Endothelial cell of umbilical vein (primary cell): Measurements from ENCODE around the gene QRFPR. TPM values are rescaled to one million over a fixed set of nuclear protein-coding genes. Genes with fewer than 3 reads are reported as not detected.

ENCODE experiments used
- BruUV-seq: library from RNA; stranded (reverse); fragments of 400-500 nt; replicated peaks from 2 replicates; lab custom pipeline; 2021; lab: Mats Ljungman, UMichigan
- CTCF ChIA-PET: fragments of 300-600, 350-600 bp; sonication (Branson Sonifier 250); formaldehyde crosslinking; loops from one replicate; lab custom pipeline; 2021; ENCODE audit warnings: antibody characterized with exemption, inconsistent platforms; lab: Charles Lee
- POLR2A ChIA-PET: fragments of 300-600, 350-600 bp; sonication (Branson Sonifier 250); formaldehyde crosslinking; loops from one replicate; lab custom pipeline; 2021; ENCODE audit warnings: antibody characterized with exemption, inconsistent platforms; lab: Charles Lee
- DNase-seq: peaks from one replicate; pipeline ENCODE4 v3.0.0-alpha.2; 2011; ENCODE audit warnings: low read depth, low spot score
- FAIRE-seq: peaks from 2 replicates; lab custom pipeline; 2011; peaks lifted over from hg19 to GRCh38; lab: Jason Lieb, UNC
- H2AFZ ChIP-seq: 2 replicates; pipeline ENCODE4 v1.6.0; 2012; ENCODE audit warnings: low read depth, low read length, control low read depth, inconsistent platforms
- H3K27ac ChIP-seq: 2 replicates; pipeline ENCODE4 v1.5.1; 2011; ENCODE audit warnings: low read depth, mild to moderate bottlenecking, control low read depth, low read length, moderate library complexity; ENCODE audit not compliant: insufficient read depth
- H3K27me3 ChIP-seq, 2 experiments: 2 replicates each; pipeline versions ENCODE4 v1.6.0 to v1.6.1; 2011; ENCODE audit warnings: low read length in 2 of 2, mixed read lengths in 1 of 2; ENCODE audit not compliant: control insufficient read depth in 2 of 2, insufficient read depth in 2 of 2
- H3K36me3 ChIP-seq, 2 experiments: 2 replicates in 1 of 2; 3 replicates in 1 of 2; pipeline ENCODE4 v1.5.1; 2011; ENCODE audit warnings: low read length in 2 of 2, mild to moderate bottlenecking in 1 of 2, moderate library complexity in 1 of 2; ENCODE audit not compliant: control insufficient read depth in 2 of 2, insufficient read depth in 2 of 2; ENCODE audit errors: extremely low read depth in 1 of 2
- H3K4me1 ChIP-seq: 3 replicates; pipeline ENCODE4 v1.5.1; 2011; ENCODE audit warnings: mild to moderate bottlenecking, low read length; ENCODE audit not compliant: control insufficient read depth, insufficient read depth; ENCODE audit errors: extremely low read depth
- H3K4me2 ChIP-seq: 2 replicates; pipeline ENCODE4 v1.6.1; 2011; ENCODE audit warnings: low read length, control low read depth, mixed read lengths; ENCODE audit not compliant: insufficient read depth
- H3K4me3 ChIP-seq, 3 experiments: fragments of 200-600 bp in 1 of 3; sonication (generic), shearing (Covaris generic) in 1 of 3; replicated peaks in 1 of 3; 2 replicates each; pipeline ENCODE4 v1.5.1; 2011 to 2016; ENCODE audit warnings: control low read depth in 3 of 3, low read length in 3 of 3, mild to moderate bottlenecking in 2 of 3, inconsistent platforms in 1 of 3, low read depth in 1 of 3, moderate library complexity in 1 of 3; ENCODE audit not compliant: insufficient read depth in 1 of 3
- H3K79me2 ChIP-seq: 2 replicates; pipeline ENCODE4 v1.6.0; 2012; ENCODE audit warnings: low read length, inconsistent platforms; ENCODE audit not compliant: control insufficient read depth, insufficient read depth
- H3K9ac ChIP-seq: replicated peaks from 2 replicates; pipeline ENCODE3; 2011; ENCODE audit warnings: low read length, control low read depth; ENCODE audit not compliant: insufficient read depth; ENCODE audit errors: extremely low read depth
- H3K9me1 ChIP-seq: replicated peaks from 3 replicates; pipeline ENCODE4 v1.6.0; 2011; ENCODE audit warnings: mild to moderate bottlenecking, low read length; ENCODE audit not compliant: control insufficient read depth, insufficient read depth; ENCODE audit errors: extremely low read depth
- H3K9me3 ChIP-seq: replicated peaks from 2 replicates; pipeline ENCODE4 v1.5.1; 2012; ENCODE audit warnings: low read length, inconsistent platforms; ENCODE audit not compliant: control insufficient read depth, insufficient read depth
- H4K20me1 ChIP-seq: replicated peaks from 2 replicates; pipeline ENCODE3; 2011; ENCODE audit warnings: mild to moderate bottlenecking, low read length; ENCODE audit not compliant: control insufficient read depth, insufficient read depth; ENCODE audit errors: extremely low read depth
- EZH2 ChIP-seq: IDR thresholded peaks from 2 replicates; pipeline ENCODE4 v1.6.1; 2012; ENCODE audit warnings: borderline replicate concordance, low read depth, mild to moderate bottlenecking, moderate library complexity, low read length, inconsistent platforms; ENCODE audit not compliant: severe bottlenecking
- FOS ChIP-seq: IDR thresholded peaks from 2 replicates; pipeline ENCODE4 v1.6.1; 2011; ENCODE audit warnings: mild to moderate bottlenecking, low read length, moderate library complexity, borderline replicate concordance; ENCODE audit not compliant: insufficient read depth
- GATA2 ChIP-seq: IDR thresholded peaks from 2 replicates; pipeline ENCODE4 v1.7.0; 2011; ENCODE audit warnings: low read depth, mild to moderate bottlenecking, moderate library complexity, mixed read lengths, low read length; ENCODE audit not compliant: insufficient read length, insufficient read depth
- JUN ChIP-seq: IDR thresholded peaks from 2 replicates; pipeline ENCODE4 v1.6.1; 2011; ENCODE audit warnings: borderline replicate concordance, low read depth; ENCODE audit not compliant: insufficient read length, insufficient read depth
- MAX ChIP-seq: IDR thresholded peaks from 2 replicates; pipeline ENCODE4 v1.6.1; 2011; ENCODE audit not compliant: insufficient read depth, insufficient read length
- MYC ChIP-seq: IDR thresholded peaks from one replicate; pipeline ENCODE4 v1.6.1; 2011; ENCODE audit warnings: mild to moderate bottlenecking, low read depth, low read length
- POLR2A ChIP-seq: IDR thresholded peaks from 2 replicates; pipeline ENCODE4 v1.6.1; 2012; ENCODE audit warnings: low read depth, mild to moderate bottlenecking, control low read depth, low read length
- POLR2AphosphoS5 ChIP-seq: IDR thresholded peaks from 2 replicates; pipeline ENCODE4 v1.6.1; 2012; ENCODE audit warnings: low read depth, mild to moderate bottlenecking, control low read depth, low read length, moderate library complexity; ENCODE audit not compliant: insufficient read depth
- dilution Hi-C: fragments of 300-500 bp; cut with MboI; formaldehyde crosslinking; loops from one replicate; pipeline ENCODE4 v1.15.0; 2019; ENCODE audit warnings: low sequenced_read_pairs; ENCODE audit not compliant: extremely low pct_ligation_motif_present
- intact Hi-C: fragments of 100-400 bp; cut with micrococcal nuclease; formaldehyde crosslinking; loops from one replicate; pipeline ENCODE4 v1.10.0; 2022
- polyA plus RNA-seq, 4 experiments: library from polyadenylated mRNA; depleted of rRNA in 3 of 4; stranded (reverse) in 3 of 4; unstranded in 1 of 4; fragments of >200 nt; gene quantifications; 2 replicates each; pipeline versions ENCODE4 v1.2.1 to v1.2.3, GENCODE V29; 2011 to 2012; ENCODE audit warnings: missing spikeins in 1 of 4
- total RNA-seq: library from RNA; stranded (reverse); gene quantifications from 2 replicates; pipeline ENCODE4 v1.2.3, GENCODE V29; 2021
- TF ChIP-seq, protein P1 (sequence below), 2 donors: IDR thresholded peaks; 1 replicate in 1 of 2; 2 replicates in 1 of 2; pipeline ENCODE4 v1.5.1; 2011; ENCODE audit warnings: low read length in 2 of 2, mild to moderate bottlenecking in 2 of 2, moderate library complexity in 2 of 2, control low read depth in 1 of 2, inconsistent platforms in 1 of 2, low read depth in 1 of 2; ENCODE audit not compliant: insufficient read depth in 1 of 2; ENCODE audit errors: extremely low read depth in 1 of 2

Gene QRFPR
- total and polyA plus RNA-seq, 2 donors (not counting 3 experiments of a cell fraction or from before 2014, with no cell fraction given): not detected

- FAIRE-seq: no peak
- intact Hi-C loops: no loop called here
These were observed 100.4 kb downstream of the QRFPR start for GRCh38 chr4:121280425-121280824.

DNA sequence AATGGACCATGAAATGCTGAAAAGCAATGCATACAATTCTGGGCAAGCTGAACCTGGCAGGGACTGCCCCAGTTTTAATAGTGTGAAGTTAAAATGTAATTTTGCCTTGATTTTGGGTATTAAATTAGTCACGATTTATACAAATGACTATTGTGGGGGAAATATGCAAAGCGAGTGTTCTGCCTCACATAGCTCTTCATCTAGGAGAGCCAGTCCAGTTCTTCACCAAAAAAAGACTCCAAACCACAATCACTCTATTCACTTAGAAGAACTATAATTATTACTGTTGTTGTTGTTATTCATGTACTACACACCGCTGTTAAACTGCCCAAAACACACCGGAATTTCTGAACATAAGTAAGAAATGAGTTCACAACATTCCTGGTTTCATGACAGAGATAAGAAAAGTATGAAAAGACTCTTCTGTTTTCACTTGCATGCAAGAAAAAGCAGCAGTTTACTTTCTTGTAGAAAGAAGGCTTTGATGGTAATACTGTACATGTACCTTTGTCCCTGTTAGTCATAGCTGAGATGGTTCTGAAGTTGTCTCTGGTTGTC, 101.9 kb downstream of the QRFPR start:
- H3K79me2 ChIP-seq: no peaks in the 10 kb centered on the region
- no peak overlapping the region for H2AFZ ChIP-seq
- ChIA-PET CTCF (no interaction called here), POLR2A (no interaction called here)
- H3K27ac ChIP-seq: no peak overlapping the region
- FAIRE-seq (no peak), DNase-seq (no peak)
- intact Hi-C loops (no loop called here), dilution Hi-C loops (no loop called here)
- H4K20me1 ChIP-seq: no peaks in the 10 kb centered on the region
- no peak overlapping the region for H3K4me2 ChIP-seq
- H3K27me3 ChIP-seq: no peaks in the 10 kb centered on the region
- TF ChIP-seq POLR2A (no peak), EZH2 (no peak), MAX (no peak), MYC (no peak), POLR2AphosphoS5 (no peak), JUN (no peak), GATA2 (no peak), FOS (no peak)
- TF ChIP-seq, protein P1, sequence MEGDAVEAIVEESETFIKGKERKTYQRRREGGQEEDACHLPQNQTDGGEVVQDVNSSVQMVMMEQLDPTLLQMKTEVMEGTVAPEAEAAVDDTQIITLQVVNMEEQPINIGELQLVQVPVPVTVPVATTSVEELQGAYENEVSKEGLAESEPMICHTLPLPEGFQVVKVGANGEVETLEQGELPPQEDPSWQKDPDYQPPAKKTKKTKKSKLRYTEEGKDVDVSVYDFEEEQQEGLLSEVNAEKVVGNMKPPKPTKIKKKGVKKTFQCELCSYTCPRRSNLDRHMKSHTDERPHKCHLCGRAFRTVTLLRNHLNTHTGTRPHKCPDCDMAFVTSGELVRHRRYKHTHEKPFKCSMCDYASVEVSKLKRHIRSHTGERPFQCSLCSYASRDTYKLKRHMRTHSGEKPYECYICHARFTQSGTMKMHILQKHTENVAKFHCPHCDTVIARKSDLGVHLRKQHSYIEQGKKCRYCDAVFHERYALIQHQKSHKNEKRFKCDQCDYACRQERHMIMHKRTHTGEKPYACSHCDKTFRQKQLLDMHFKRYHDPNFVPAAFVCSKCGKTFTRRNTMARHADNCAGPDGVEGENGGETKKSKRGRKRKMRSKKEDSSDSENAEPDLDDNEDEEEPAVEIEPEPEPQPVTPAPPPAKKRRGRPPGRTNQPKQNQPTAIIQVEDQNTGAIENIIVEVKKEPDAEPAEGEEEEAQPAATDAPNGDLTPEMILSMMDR (IDR thresholded peaks at IDR 0.05; ENCODE audit: extremely low read depth in 1 of 2, insufficient read depth in 1 of 2, low read depth in 1 of 2, low read length in 2 of 2): no peak
- H3K9me3 ChIP-seq: no peaks in the 10 kb centered on the region
- H3K9me1 ChIP-seq: no peaks in the 10 kb centered on the region
- H3K4me3 ChIP-seq: no peak overlapping the region
- no peaks in the 10 kb centered on the region for H3K36me3 ChIP-seq
- no peaks in the 10 kb centered on the region for H3K4me1 ChIP-seq
- no TSS peak for BruUV-seq
- no peak overlapping the region for H3K9ac ChIP-seq

More at GRCh38 chr4:121280425-121280824, 100.4 kb downstream of the QRFPR start:
- H3K9me3 ChIP-seq: no peaks in the 10 kb centered on the region
- no peaks in the 10 kb centered on the region for H3K27me3 ChIP-seq
- no peaks in the 10 kb centered on the region for H3K79me2 ChIP-seq
- no peak overlapping the region for H3K4me2 ChIP-seq
- dilution Hi-C loops: no loop called here
- H3K36me3 ChIP-seq: no peaks in the 10 kb centered on the region
- TF ChIP-seq, protein P1 (IDR thresholded peaks at IDR 0.05; ENCODE audit: extremely low read depth in 1 of 2, insufficient read depth in 1 of 2, low read depth in 1 of 2, low read length in 2 of 2): no peak
- TF ChIP-seq GATA2 (no peak), POLR2AphosphoS5 (no peak), FOS (no peak), EZH2 (no peak)
- CTCF ChIA-PET: no interaction called here
- H2AFZ ChIP-seq: no peak overlapping the region
- no peak overlapping the region for H3K27ac ChIP-seq
- H3K4me3 ChIP-seq: no peak overlapping the region
- H3K9me1 ChIP-seq: no peaks in the 10 kb centered on the region
- no peak for DNase-seq
- no peaks in the 10 kb centered on the region for H3K4me1 ChIP-seq
- no peaks in the 10 kb centered on the region for H4K20me1 ChIP-seq
- no TSS peak for BruUV-seq
- no peak overlapping the region for H3K9ac ChIP-seq
- POLR2A ChIA-PET: no interaction called here
